AG08396 (cell line): Measurements from ENCODE around the gene SRMS.

ENCODE experiments used
- DNase-seq: peaks from one replicate; pipeline ENCODE4 v3.0.0; 2012; ENCODE audit warnings: low spot score, mixed read lengths

The SRMS gene

DNA sequence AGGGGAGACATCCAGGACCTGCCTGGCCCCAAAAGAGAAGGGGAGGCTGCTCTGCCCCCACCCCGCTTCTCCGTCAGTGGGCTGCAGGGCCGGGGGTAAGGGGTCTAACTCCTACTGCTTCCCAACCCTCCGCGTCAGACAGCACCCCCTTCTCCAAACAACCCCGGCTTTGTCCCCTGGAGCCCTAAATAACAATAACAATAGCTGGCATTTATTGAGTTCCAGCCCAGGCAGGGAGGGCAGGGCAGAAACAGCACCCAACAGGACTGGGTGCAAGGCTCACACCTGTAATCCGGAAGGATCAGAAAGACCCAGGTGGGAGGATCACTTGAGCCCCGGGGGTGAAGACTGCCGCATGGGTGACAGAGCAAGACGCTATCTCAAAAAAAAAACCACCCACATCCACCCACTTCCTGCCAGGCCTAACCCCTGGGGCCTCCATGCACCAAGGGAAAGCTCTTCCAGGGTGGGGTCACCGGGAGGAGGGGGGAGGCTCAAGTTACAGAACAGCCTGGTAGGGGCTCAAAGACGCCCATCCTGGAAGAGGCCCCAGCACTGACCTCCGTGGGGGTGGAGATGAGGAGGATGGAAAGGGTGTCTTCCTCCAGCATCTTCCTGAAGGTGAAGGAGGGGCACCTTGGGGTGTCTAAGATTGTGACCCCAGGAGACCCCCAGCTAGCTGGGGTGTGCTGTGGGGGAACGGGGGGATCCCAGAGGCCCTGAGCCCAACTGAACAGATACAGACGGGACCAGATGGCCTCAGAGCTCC, 5.1 kb upstream of the SRMS start:
- DNase-seq = no peak

DNA sequence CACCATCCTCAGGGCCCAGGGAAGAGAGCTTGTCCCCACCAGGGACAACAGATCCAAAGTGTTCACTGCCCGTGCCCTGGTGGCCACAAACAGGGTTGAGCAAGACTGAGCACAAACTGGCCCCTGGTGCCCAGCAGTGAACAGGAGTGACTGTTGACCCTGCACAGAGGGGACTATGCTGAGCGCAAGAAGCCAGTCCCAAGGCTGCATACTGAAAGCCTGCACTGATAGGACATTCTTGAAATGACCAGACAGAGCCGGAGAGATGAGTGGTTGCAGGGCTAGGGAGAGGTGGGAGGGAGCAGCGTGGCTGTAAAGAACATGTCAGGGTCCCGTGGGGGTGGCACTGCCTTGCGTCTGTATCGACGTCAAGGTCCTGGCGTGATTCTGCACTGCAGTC, 3.5 kb upstream of the SRMS start:
- DNase-seq = no peak

DNA sequence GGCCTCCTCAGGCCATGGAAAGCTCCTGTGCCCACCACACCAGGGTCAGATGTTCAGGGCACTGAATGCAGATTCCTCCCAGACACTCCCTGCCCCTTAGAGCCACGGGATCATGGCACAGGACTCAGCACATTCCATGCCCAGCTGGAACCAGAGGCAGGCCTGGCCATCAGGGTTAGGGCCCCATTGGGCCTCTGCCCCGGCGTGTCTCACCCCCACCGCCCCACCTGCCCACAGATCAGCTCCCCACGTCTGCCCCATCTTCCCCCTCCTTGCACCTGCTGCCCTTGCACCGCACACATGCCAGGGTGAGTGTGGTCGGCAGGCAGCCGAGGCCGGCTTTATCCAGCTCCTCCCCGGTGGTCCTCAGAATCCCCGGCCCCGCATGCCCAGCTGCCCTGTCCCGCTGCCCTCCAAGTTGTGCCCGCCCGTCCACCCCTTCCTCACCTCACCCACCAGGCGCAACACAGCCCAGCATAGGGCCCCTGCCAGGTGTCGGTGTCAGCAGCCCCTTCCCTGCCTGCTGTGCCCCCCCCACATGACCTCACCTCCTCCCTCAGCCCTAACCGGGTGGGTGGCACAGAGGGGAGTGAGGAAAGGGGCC, 2.2 kb upstream of the SRMS start:
- DNase-seq = no peak

DNA sequence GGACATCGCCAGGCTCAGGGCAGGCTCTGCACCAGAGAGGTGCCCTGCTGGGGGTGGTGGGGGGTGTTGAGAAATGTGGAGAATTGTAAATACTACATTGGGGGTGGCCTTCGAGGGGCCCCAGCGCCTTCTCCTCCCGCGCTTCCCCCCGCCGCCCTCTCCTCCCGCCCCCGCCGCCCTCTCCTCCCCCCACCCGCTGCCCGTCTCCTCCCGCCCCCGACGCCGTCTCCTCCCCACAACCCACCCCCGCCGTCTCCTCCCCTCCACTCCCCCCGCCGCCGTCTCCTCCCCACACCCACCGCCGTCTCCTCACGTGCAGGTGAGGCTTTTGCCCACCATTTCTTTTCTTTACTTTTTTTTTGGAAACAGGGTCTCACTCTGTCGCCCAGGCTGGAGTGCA, 1.5 kb upstream of the SRMS start:
- DNase-seq = no peak

DNA sequence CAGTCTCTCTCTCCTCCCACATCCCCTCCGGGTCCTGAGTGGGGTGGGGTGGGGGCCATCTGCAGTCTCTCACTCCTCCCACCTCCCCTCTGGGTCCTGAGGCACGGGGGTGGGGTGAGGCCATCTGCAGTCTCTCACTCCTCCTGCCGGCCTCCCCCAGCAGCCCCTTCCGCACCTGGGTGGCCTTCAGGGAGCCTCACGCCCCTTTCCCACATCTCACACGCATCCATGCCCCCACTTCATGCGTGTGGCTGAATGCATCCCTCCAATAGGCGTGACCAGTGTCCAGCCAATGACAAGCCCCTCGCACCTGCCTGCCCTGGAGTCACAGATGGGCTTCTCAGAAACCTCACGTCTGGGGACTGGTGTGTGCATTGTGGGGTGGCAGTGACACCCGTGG, 993 bp upstream of the SRMS start:
- DNase-seq = no peak

DNA sequence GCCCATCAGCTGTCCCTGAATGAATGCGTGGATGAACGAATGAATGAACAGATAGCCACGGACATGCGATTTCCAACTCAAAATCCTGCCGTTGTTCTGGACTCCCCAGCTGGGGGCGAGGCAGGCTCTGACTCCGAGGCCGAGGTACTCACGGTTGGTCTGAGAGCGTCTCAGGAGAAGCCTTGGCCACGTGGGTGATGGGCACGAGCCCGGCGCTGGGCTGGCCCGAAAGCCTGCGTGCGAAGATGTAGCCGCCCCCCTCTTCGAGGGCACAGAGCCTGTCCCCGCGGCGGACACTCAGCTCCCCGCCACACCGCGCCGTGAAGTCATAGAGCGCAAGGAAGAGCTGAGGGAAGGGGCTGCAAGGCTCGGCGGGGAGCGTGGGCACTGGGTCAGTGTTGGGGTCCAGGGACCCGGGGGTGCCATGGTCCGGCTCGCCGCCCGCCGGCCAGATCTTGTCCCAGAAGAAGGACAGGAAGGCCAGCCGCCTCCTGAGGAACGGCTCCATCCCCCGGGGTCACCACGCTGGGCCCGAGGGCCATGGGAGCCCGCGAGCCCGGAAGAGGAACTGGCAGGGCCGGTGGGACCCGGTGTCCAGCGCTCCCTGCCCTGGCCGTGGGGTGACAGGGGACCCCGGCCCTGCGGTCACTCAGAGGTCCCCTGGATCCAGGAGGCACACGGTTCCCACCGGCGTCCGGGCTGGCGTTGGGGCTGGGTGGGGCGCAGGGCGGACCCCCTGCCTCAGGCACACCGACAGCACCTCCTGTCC, 409 bp downstream of the SRMS start:
- no peak for DNase-seq

DNA sequence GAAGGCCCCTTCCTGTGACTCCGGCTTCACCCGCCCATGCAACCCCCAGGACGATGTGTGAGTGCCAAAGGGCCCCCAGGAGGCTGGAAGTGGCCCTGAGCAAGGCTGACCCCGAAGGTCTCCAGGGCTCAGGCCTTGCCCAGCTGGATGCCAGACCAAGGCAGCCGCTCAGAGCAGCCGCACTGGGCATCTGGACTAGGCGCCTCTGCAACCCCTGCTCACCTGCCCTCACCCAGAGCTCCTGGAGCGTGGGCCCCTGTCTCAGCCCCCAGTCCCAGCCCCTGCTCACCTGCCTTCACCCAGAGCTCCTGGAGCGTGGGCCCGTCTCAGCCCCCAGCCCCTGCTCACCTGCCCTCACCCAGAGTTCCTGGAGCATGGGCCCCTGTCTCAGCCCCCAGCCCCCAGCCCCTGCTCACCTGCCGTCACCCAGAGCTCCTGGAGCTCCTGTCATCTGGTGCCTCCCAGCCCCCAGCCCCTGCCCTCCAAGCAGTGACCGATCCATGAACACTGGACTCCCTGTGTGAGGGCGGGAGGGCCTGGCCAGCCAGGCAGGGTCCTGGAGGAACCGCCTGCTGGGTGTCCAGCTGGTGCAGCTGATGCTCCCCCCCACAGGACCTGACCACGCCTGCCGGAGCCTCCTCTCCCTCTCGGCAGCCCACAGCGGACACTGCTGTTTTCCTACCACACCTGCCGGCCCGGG, 1.1 kb downstream of the SRMS start:
- no peak for DNase-seq

DNA sequence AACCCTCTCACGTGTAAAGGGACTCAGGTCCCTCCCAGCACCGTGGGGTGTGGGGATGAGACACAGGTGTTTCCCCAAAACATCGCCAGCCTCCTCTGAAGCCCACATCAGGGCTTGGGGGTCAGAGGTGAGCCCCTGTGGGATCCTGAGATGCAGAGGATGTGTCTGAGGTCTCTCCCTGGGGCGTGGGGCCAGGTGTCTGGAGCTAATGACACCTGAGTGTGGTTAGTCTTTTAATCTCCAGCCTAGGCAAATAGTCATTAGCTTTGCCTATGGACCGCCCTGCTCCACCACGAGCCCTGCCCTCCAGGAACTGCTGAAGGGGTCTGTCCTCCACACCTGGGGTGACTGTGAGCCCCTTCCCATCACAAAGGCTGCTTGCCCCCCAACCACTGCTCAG, 1.7 kb downstream of the SRMS start:
- no peak for DNase-seq

DNA sequence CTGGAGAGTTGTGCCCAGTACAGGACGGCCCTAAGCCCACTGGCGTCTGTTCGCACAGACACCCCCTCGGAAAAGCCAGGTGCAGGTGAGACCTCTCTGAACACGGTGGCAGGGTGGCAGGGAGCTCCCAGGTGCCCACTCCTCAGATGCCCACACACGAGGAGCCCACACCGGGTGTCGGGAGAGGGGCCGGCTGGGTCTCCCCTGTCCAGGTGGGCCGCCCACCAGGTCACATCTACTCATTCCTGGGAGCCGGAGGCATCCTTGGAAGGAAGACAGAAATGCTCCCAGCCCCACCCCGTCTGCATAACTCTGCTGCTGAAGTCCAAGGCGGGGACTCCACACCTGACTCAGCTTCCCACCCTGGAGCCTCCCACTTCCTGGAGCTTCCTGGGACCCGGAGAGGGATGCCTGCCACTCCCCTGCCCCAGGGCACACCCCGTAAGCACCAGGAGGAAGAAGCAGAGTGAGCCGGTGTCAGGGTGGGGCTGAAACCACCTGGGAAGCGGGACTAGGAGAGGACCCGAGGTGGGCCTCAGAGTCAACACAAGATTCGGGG, 2.5 kb downstream of the SRMS start:
- no peak for DNase-seq

DNA sequence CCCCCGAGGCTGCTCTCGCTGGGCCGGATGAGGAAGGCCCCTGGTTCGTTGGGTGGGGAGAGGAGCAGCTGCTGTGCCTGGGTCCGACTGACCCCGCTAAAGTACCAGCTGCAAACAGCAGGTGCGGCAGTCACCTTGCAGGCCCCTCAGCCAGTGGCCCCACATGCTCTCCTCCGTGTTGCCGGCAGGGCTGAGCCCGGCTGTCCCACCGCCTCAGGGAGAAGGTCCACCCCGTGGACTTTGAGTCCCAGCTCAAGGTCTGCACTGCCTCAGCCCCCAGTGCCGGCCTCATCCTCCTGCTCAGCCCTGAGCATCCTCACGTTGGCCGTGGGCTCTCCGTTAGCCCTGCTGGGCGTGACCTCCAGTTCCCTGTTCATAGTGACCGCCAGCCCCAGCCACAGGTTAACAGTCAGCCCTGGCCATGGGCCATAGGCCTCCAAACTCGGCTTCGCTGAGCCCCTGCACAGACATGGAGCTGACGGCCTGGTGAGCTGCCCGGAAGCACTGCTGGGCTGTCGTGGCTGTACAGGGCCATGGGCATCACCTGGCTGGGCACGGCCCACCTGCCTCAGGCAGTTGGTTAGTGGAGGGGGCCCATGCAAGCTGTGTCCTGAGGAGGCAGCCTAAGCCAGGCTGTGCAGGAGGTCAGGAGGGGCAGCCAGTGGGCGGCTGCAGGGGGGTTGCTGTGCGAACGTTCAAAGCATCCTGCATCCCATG, 3.1 kb downstream of the SRMS start:
- no peak for DNase-seq

DNA sequence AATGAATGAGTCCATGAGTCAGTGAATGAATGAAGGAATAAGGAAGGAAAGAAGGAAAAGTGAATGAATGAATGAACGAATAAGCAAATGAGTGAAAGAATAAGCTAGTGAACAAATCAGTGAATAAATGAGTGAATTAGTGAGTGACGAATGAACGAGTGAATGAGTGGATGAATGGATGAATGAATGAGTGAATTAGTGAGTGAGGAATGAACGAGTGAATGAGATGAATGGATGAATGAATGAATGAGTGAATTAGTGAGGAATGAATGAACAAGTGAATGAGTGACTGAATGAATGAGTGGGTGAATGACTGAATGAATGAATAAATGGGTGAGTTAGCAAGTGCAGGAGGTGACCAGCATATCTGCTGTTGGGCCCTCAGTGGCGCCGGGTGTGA, 3.8 kb downstream of the SRMS start:
- DNase-seq = no peak

DNA sequence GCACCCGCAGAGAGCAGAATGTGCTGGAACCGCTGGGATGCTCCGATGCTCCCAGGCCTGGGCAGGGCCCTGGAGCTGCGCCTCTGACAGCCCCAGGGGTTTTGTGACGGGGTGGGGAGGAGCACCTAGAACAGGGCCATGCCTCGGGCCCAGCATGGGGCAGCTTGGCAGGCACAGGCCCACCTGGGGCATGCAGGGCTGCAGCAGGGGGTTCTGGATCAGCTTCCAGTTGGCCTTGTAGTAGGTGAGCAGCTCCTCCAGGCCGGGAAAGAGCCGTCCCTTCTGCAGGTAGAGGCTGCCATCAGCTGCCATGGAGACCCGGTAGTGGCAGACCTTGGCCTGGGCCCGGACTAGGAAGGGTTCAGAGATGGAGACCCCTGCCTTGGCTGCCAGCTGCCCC, 4.4 kb downstream of the SRMS start:
- no peak for DNase-seq

DNA sequence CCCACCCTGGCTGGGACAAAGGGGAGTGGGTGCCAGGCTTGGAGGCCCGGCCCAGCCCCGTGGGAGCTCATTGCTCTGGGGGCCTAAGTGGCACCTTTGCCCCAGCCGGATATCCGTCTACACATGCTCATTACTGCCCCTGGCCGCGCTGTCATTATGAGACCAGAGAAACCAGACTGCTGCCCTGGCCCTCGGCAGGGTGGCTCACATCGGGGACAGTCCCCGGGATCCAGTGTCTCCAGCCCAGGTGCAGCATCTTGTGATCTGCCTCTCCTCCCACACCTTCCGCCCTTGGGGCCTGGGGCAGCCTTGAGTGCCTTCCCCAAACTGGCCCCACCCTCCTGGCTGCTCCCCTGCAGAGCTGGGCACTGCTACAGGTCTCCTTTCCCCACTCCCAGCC, 4.9 kb downstream of the SRMS start:
- DNase-seq = no peak

DNA sequence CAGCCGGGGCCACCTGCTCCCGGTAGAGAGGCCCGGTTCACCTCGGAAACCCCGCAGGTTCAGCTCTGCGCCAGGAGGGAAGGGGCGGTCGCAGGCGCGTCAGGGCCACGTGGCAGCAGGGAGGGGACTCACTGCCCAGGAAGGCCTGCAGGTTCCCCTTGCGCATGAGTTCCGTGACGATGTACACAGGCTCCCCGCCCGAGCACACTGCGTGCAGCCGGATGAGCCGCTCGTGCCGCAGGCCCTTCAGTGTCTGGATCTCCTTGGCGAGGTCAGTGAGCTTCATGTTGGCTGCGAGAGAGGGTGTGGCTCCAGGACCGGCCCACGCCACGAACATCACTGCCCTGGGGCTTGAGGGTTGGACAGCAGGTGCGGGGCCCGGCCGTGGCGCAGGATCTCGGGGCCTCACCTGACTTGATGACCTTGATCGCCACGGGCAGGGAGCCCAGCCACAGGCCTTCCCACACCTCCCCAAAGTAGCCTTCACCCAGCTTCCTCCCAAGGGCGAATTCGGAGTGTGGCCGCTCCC, 5.5 kb downstream of the SRMS start:
- no peak for DNase-seq

DNA sequence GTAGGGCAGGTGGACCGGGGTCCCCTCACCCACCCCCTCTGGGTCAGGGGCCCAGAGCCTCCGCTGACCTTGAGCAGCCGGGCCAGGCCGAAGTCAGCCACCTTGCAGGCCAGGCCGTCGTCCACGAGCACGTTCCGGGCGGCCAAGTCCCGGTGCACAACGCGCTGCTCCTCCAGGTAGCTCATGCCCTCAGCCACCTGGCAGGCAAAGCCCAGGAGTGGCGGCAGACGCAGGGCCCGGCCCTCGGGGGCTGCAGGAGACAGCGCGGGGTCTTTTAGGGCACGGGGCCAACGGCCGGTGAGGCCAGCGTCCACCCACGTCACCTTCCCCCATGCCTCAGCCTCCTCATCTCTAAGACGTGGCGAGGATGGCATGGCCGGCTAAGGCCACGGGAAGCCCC, 6.2 kb downstream of the SRMS start:
- no peak for DNase-seq

DNA sequence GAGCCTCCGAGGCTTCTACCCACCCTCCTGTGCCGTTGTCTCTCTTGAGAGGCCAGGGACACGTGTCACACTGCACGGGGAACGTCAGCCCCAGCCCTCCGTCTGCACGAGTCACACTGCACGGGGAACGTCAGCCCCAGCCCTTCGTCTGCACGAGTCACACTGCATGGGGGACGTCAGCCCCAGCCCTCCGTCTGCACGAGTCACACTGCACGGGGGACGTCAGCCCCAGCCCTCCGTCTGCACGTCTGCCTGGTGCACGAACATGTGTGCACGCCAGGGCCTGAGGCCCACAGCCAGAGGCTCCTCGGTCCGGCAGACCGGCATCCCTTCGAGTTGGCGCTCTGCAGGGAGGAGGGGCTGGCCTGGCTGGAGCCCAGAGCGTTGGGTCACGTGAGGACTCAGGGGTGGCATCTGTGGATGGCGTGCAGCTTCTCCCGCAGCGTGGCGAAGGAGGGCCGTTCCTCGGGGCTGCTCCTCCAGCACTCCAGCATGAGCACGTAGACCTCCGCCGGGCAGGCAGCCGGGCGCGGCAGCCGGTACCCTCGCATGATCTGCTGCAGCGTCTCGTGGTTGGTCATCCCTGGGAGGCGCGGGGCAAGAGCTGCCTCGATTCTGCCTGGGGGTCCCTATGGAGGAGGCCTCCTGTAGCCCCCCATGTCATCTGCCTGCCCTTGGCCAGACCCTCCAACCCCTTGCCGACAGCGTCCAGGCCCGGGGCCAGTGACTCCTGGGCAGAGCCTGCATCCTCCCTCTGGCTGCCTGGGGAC, 6.9 kb downstream of the SRMS start:
- DNase-seq = peak; percentile 68

DNA sequence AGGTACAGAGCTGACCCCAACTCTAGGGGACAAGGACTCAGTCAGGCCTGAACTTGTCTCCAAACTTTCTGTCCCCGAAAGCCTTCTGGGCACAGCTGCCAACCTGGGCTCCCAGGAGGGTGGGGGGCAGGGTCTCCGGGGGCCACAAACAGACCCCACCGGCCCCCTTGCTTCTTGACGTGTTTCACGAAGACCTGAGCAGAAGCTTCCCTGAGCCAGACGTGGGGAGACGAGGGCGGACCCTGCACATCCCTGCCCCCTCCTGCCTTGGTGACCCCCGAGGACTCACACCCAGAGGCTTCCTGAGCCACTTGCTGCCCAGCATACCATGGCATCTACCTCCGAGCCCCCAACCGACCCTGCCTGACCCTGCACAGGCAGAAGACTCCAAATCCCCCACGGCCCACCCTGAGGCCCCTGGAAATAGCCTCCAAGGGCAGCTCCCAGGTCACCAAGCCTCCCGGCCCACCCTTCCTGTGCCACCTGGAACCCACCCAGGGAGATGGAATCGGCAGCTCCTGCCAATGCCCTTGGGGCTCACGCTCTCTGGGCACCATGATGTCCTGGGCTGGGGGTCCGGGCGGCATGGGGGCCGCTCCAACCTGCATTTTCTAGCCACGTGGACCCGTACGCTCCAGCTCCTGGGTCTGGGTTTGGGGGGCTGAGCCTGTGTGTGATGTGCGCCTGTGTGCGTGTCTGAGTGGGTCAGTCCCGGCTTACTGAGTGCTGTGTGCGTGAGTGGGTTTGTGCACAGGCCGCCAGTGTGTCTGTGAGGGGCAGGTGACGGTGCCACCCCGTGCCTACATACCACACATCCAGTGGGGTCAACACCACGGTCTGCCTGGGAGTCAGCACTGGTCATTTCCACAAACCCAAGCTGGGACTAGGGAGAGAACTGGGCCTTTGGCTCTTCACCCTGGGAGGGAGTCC, 7.8 kb downstream of the SRMS start:
- DNase-seq = no peak

DNA sequence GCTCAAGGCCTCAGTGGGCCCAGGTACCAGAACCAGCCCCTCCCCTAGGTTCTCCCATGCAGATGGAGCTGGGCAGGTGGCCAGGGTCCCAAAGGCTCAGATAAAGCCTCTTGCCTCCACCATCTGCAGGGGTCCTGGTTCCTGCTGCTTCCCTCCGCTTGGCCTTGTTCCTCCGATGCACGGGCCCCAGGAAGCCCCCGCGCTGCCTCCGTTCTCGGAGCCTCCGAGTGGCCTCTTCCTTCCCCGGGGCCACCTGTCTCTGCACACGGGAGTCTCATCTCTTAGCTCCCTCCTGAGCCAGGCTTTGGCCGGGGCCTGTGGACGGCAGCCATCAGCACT, 8.5 kb downstream of the SRMS start:
- no peak for DNase-seq

DNA sequence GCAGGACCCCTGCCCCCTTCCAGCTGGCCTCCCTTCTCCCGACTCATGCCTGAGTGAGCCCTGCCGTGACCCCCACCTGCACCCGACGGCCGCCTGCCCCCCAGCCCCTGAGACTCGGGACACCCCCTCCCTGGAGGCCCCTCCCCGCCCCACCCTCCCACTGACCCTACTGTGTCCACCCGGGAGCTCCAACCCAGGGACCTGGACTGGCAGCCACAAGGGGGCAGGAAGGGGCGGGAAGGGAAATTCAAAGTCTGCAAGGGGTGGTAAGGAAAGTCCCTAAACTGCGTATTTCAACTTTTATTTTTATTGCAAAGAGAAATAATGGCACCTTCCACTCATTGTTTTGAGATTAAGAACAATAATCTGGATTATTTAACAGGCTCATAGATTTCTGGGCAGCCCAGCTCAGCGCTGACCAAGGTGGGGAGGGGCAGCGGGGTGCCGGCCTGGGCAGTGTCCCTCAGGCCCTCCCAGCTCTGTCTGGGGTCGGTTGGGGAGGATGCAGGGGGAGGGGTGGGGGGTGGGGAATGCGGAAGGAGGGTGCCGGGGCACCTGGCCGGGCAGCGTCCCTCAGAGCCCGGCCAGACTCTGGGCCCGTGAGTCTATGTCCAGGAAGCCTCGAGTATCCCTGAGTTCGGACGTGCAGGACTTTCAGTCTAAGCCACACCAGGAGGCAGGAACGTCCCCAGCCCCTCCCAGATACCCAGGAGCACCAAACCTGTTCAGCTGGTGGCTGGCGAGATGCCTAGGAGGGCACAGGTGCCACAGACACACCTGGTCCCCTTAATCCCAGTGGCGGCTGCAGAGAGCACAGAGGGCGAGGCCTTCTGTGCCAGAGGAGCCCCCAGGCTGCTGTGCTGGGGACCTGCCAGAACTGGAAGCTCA, 9.1 kb downstream of the SRMS start:
- no peak for DNase-seq
